ENCODE data around the gene FAM120B.

Gene FAM120B

GRCh38 chr6:170307080-170307545, 555 bp downstream of the FAM120B start:
- Histone ChIP-seq H3K36me3 (no peaks in the 10 kb centered on the region), H3K4me3 (ENCODE audit: low read depth in 1 of 2, low read length in 1 of 2) (peak overlapping the region; percentile 70 to 86), H3K27me3 (peaks cover 36% of the 10 kb centered on the region), H3K4me1 (ENCODE audit: control insufficient read depth in 1 of 2, insufficient read depth in 1 of 2, low read depth in 1 of 2, low read length in 1 of 2) (peaks cover 26 to 30% of the 10 kb centered on the region in 2 experiments), H3K27ac (peak overlapping the region; percentile 91), H3K9me3 (no peaks in the 10 kb centered on the region)
- TF ChIP-seq, protein P1, sequence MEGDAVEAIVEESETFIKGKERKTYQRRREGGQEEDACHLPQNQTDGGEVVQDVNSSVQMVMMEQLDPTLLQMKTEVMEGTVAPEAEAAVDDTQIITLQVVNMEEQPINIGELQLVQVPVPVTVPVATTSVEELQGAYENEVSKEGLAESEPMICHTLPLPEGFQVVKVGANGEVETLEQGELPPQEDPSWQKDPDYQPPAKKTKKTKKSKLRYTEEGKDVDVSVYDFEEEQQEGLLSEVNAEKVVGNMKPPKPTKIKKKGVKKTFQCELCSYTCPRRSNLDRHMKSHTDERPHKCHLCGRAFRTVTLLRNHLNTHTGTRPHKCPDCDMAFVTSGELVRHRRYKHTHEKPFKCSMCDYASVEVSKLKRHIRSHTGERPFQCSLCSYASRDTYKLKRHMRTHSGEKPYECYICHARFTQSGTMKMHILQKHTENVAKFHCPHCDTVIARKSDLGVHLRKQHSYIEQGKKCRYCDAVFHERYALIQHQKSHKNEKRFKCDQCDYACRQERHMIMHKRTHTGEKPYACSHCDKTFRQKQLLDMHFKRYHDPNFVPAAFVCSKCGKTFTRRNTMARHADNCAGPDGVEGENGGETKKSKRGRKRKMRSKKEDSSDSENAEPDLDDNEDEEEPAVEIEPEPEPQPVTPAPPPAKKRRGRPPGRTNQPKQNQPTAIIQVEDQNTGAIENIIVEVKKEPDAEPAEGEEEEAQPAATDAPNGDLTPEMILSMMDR (IDR thresholded peaks at IDR 0.05): no peak

- TF ChIP-seq, protein P1 (IDR thresholded peaks at IDR 0.05): no peak
- H3K4me3 ChIP-seq (ENCODE audit: low read depth in 1 of 2, low read length in 1 of 2): no peak overlapping the region
- H3K36me3 ChIP-seq: peaks cover 6% of the 10 kb centered on the region
- peaks cover 26 to 30% of the 10 kb centered on the region in 2 experiments for H3K4me1 ChIP-seq (ENCODE audit: control insufficient read depth in 1 of 2, insufficient read depth in 1 of 2, low read depth in 1 of 2, low read length in 1 of 2)
- no peak overlapping the region for H3K27ac ChIP-seq
- peaks cover 19% of the 10 kb centered on the region for H3K27me3 ChIP-seq
- no peaks in the 10 kb centered on the region for H3K9me3 ChIP-seq
Observed at GRCh38 chr6:170308761-170309160, 2.2 kb downstream of the FAM120B start.

DNA sequence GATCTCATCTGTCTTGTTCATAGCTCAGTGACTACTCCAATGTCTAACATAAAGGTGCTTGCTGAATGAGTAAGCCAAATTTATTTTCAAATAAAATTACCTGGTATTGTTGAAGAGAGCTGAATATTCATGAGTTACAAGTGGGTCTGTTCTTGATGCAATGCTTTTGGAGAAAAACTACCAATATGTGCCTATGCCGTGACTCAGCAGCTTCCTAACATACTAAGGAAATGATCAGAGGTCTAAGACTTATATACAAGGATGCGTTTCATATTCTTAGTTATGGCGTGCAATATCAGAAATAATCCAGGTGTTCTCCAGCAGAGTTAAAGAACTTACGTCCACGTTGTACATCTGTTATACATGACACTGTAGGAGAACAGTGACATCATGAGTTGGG, 5.1 kb downstream of the FAM120B start:
- Histone ChIP-seq H3K27me3 (no peaks in the 10 kb centered on the region), H3K27ac (no peak overlapping the region), H3K4me1 (ENCODE audit: control insufficient read depth in 1 of 2, insufficient read depth in 1 of 2, low read depth in 1 of 2, low read length in 1 of 2) (peaks cover 19 to 22% of the 10 kb centered on the region in 2 experiments), H3K4me3 (ENCODE audit: low read depth in 1 of 2, low read length in 1 of 2) (no peak overlapping the region), H3K36me3 (peaks cover 10% of the 10 kb centered on the region), H3K9me3 (no peaks in the 10 kb centered on the region)
- TF ChIP-seq, protein P1 (IDR thresholded peaks at IDR 0.05): no peak

- no peak overlapping the region for H3K27ac ChIP-seq
- H3K9me3 ChIP-seq: no peaks in the 10 kb centered on the region
- TF ChIP-seq, protein P1 (IDR thresholded peaks at IDR 0.05): no peak
- no peaks in the 10 kb centered on the region for H3K27me3 ChIP-seq
- no peak overlapping the region for H3K4me3 ChIP-seq (ENCODE audit: low read depth in 1 of 2, low read length in 1 of 2)
- peaks cover 9 to 11% of the 10 kb centered on the region in 2 experiments for H3K4me1 ChIP-seq (ENCODE audit: control insufficient read depth in 1 of 2, insufficient read depth in 1 of 2, low read depth in 1 of 2, low read length in 1 of 2)
- peaks cover 19% of the 10 kb centered on the region for H3K36me3 ChIP-seq
Observed at GRCh38 chr6:170312876-170313275, 6.3 kb downstream of the FAM120B start.

DNA sequence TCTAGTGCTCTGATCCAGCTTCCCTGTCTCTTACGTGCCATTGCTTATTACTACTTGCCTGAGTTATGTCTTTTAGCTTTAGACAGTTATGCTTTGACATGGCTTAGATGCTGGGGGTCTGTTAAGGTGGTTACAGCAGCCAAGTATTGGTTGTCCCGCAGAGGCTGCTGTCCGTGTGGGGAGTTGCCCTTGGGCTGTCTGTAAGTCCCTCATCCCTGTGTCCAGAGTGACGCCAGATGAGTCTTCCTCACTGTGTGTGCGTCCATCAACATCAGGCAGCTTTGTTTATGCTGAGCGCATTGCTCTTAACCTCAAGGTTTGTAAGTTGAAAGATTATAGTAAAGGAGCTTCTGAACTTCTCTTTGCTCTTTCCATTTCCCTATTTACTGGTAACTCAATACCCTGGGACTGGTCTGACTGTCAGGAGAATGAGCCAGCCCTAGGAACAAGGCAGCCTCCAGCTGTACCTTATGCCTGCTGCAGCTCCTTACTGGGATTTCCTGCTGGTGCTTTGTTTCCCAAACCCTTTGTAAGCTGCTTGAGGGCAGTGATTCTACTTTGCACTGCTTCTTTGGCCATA, 7.2 kb downstream of the FAM120B start:
- Histone ChIP-seq H3K9me3 (no peaks in the 10 kb centered on the region), H3K27me3 (no peaks in the 10 kb centered on the region), H3K36me3 (peaks cover 28% of the 10 kb centered on the region), H3K4me3 (ENCODE audit: low read depth in 1 of 2, low read length in 1 of 2) (no peak overlapping the region), H3K4me1 (ENCODE audit: control insufficient read depth in 1 of 2, insufficient read depth in 1 of 2, low read depth in 1 of 2, low read length in 1 of 2) (peaks cover under 1 to 2% of the 10 kb centered on the region in 2 experiments), H3K27ac (no peak overlapping the region)
- TF ChIP-seq, protein P1 (IDR thresholded peaks at IDR 0.05): no peak

Data from neutrophil (primary cell).